ENCODE measurements around the gene UNCX.

DNA sequence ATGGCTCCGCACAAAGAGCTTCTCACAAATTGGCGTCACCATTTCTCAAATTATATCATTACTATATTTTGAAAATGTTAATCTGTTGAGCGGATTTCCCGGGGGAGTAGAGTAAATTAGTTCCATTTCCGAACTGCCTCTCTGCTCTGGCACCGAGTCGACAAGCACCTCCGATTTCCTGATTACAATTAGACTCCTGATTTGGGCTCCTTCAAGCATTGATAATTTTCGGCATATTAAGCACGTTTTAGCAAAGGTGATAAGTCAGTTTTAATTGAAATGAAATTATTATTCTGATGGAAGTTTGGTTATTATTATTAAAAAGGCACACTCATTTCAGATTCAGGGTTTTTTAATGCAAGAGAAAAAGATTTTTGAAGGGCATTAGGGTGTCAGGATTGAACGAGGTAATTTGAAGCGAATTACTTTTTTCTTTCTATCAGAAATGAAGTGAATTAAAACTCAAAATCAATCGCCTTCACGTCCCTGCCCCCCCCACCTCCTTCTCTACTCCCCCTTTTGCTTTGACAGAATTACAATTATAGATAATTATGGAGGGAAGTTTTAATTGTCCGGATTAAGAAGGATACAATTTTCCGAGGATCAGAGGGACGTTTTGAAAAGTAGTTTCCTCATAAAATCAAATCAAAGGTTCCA lies 4.0 kb upstream of the UNCX start:
- no peak for TF ChIP-seq GABPA (tag; conservative IDR thresholded peaks at IDR 0.05; ENCODE audit: low read depth)
- TF ChIP-seq SAFB2 (IDR thresholded peaks at IDR 0.05; ENCODE audit: borderline replicate concordance, low read depth, low read length, severe bottlenecking), result no peak
- no peak for TF ChIP-seq BHLHE40 (IDR thresholded peaks at IDR 0.05; ENCODE audit: low read length)
- TF ChIP-seq, protein P1, sequence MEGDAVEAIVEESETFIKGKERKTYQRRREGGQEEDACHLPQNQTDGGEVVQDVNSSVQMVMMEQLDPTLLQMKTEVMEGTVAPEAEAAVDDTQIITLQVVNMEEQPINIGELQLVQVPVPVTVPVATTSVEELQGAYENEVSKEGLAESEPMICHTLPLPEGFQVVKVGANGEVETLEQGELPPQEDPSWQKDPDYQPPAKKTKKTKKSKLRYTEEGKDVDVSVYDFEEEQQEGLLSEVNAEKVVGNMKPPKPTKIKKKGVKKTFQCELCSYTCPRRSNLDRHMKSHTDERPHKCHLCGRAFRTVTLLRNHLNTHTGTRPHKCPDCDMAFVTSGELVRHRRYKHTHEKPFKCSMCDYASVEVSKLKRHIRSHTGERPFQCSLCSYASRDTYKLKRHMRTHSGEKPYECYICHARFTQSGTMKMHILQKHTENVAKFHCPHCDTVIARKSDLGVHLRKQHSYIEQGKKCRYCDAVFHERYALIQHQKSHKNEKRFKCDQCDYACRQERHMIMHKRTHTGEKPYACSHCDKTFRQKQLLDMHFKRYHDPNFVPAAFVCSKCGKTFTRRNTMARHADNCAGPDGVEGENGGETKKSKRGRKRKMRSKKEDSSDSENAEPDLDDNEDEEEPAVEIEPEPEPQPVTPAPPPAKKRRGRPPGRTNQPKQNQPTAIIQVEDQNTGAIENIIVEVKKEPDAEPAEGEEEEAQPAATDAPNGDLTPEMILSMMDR (IDR thresholded peaks at IDR 0.05 in 2 of 3, conservative IDR thresholded peaks at IDR 0.05 in 1 of 3; ENCODE audit: insufficient read depth in 2 of 3, low read depth in 1 of 3, low read length in 3 of 3), result no peak
- TF ChIP-seq, protein P2, sequence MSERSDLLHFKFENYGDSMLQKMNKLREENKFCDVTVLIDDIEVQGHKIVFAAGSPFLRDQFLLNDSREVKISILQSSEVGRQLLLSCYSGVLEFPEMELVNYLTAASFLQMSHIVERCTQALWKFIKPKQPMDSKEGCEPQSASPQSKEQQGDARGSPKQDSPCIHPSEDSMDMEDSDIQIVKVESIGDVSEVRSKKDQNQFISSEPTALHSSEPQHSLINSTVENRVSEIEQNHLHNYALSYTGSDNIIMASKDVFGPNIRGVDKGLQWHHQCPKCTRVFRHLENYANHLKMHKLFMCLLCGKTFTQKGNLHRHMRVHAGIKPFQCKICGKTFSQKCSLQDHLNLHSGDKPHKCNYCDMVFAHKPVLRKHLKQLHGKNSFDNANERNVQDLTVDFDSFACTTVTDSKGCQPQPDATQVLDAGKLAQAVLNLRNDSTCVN (CRISPR knock-in tag; IDR thresholded peaks at IDR 0.05), result no peak
- no peak for TF ChIP-seq POLR2A (conservative IDR thresholded peaks at IDR 0.05)
- TF ChIP-seq, protein P3, sequence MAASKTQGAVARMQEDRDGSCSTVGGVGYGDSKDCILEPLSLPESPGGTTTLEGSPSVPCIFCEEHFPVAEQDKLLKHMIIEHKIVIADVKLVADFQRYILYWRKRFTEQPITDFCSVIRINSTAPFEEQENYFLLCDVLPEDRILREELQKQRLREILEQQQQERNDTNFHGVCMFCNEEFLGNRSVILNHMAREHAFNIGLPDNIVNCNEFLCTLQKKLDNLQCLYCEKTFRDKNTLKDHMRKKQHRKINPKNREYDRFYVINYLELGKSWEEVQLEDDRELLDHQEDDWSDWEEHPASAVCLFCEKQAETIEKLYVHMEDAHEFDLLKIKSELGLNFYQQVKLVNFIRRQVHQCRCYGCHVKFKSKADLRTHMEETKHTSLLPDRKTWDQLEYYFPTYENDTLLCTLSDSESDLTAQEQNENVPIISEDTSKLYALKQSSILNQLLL (CRISPR knock-in tag; IDR thresholded peaks at IDR 0.05; ENCODE audit: borderline replicate concordance), result no peak
- no peak for TF ChIP-seq GTF2F1 (IDR thresholded peaks at IDR 0.05; ENCODE audit: low read depth, low read length)
